IMR-90 (cell line): ENCODE measurements around the gene EXOC4. TPM values are rescaled to one million over a fixed set of nuclear protein-coding genes. Genes with fewer than 3 reads are reported as not detected.

Experiments
- ATAC-seq: fragments of 200-7000 bp; cut with Tn5 transposase; 2 replicates; pipeline ENCODE4 v1.9.1; 2020; ENCODE audit warnings: low read depth, mild to moderate bottlenecking, moderate library complexity
- BruUV-seq: library from RNA; stranded (reverse); fragments of 400-500 nt; replicated peaks from 2 replicates; lab custom pipeline; 2021; lab: Mats Ljungman, UMichigan
- CTCF ChIA-PET: fragments of 300-600 bp; formaldehyde crosslinking; extraction: SDS; loops from one replicate; lab custom pipeline; 2021; ENCODE audit warnings: antibody characterized with exemption; lab: Yijun Ruan, JAX
- POLR2A ChIA-PET: fragments of 300-600 bp; sonication (Branson Sonifier 250); formaldehyde crosslinking; loops from one replicate; lab custom pipeline; 2022; ENCODE audit warnings: antibody characterized with exemption; ENCODE audit not compliant: unreplicated experiment; lab: Charles Lee
- DNase-seq: peaks from one replicate; pipeline ENCODE4 v3.0.0; 2013
- H2AFZ ChIP-seq: replicated peaks from 2 replicates; pipeline ENCODE3; 2013; ENCODE audit warnings: low read length, mild to moderate bottlenecking; ENCODE audit not compliant: poor library complexity
- H2AK5ac ChIP-seq: 2 replicates; pipeline ENCODE4 v1.6.1; 2013; ENCODE audit warnings: low read depth, low read length, inconsistent platforms
- H2AK9ac ChIP-seq: replicated peaks from 2 replicates; pipeline ENCODE3; 2013; ENCODE audit warnings: mild to moderate bottlenecking, low read depth, low read length, moderate library complexity; ENCODE audit not compliant: poor library complexity
- H2BK120ac ChIP-seq: 2 replicates; pipeline ENCODE4 v1.6.1; 2013; ENCODE audit warnings: low read depth, low read length, inconsistent platforms
- H2BK15ac ChIP-seq: 3 replicates; pipeline ENCODE4 v1.6.1; 2013; ENCODE audit warnings: low read depth, low read length, inconsistent platforms
- H2BK20ac ChIP-seq: 2 replicates; pipeline ENCODE4 v1.6.1; 2013; ENCODE audit warnings: low read depth, mild to moderate bottlenecking, inconsistent platforms, low read length, moderate library complexity
- H2BK5ac ChIP-seq: 2 replicates; pipeline ENCODE4 v1.6.1; 2013; ENCODE audit warnings: mild to moderate bottlenecking, low read depth, low read length, inconsistent platforms; ENCODE audit not compliant: poor library complexity, severe bottlenecking
- H3K14ac ChIP-seq: replicated peaks from 2 replicates; pipeline ENCODE4 v1.6.1; 2013; ENCODE audit warnings: low read depth, low read length, inconsistent platforms
- H3K18ac ChIP-seq: 2 replicates; pipeline ENCODE4 v1.6.1; 2013; ENCODE audit warnings: low read depth, low read length, control low read depth
- H3K23ac ChIP-seq: 2 replicates; pipeline ENCODE4 v1.6.1; 2013; ENCODE audit warnings: low read depth, low read length, inconsistent platforms
- H3K27ac ChIP-seq: 2 replicates; pipeline ENCODE4 v1.5.1; 2013; ENCODE audit warnings: mild to moderate bottlenecking, control low read depth, low read length; ENCODE audit not compliant: insufficient read depth
- H3K27me3 ChIP-seq: 2 replicates; pipeline ENCODE4 v1.6.1; 2013; ENCODE audit warnings: low read length; ENCODE audit not compliant: control insufficient read depth, insufficient read depth
- H3K36me3 ChIP-seq: 2 replicates; pipeline ENCODE4 v1.6.1; 2013; ENCODE audit warnings: low read length, mixed read lengths; ENCODE audit not compliant: control insufficient read depth, insufficient read depth
- H3K4ac ChIP-seq: 2 replicates; pipeline ENCODE4 v1.6.1; 2013; ENCODE audit warnings: low read depth, low read length, inconsistent platforms
- H3K4me1 ChIP-seq: 2 replicates; pipeline ENCODE4 v1.6.1; 2013; ENCODE audit warnings: low read length, mixed read lengths; ENCODE audit not compliant: control insufficient read depth, insufficient read depth
- H3K4me2 ChIP-seq: 2 replicates; pipeline ENCODE4 v1.6.1; 2013; ENCODE audit warnings: low read depth, mild to moderate bottlenecking, control low read depth, low read length, moderate library complexity
- H3K4me3 ChIP-seq: 2 replicates; pipeline ENCODE4 v1.5.1; 2013; ENCODE audit warnings: low read depth, mild to moderate bottlenecking, control low read depth, low read length, moderate library complexity; ENCODE audit not compliant: insufficient read depth
- H3K56ac ChIP-seq: 2 replicates; pipeline ENCODE4 v1.6.1; 2013; ENCODE audit warnings: low read length, inconsistent platforms; ENCODE audit not compliant: insufficient read depth; ENCODE audit errors: extremely low read depth
- H3K79me1 ChIP-seq, 2 experiments: 2 replicates each; pipeline ENCODE4 v1.6.1; 2013; ENCODE audit warnings: low read length in 2 of 2, inconsistent platforms in 1 of 2, low read depth in 1 of 2
- H3K9ac ChIP-seq: 2 replicates; pipeline ENCODE4 v1.6.1; 2013; ENCODE audit warnings: low read depth, low read length, control low read depth
- H3K9me1 ChIP-seq: 2 replicates; pipeline ENCODE4 v1.6.1; 2013; ENCODE audit warnings: low read length, inconsistent platforms; ENCODE audit not compliant: insufficient read depth
- H3K9me3 ChIP-seq: 2 replicates; pipeline ENCODE4 v1.6.1; 2013; ENCODE audit warnings: low read length; ENCODE audit not compliant: control insufficient read depth, insufficient read depth
- H4K20me1 ChIP-seq: 2 replicates; pipeline ENCODE4 v1.6.1; 2013; ENCODE audit warnings: low read length, inconsistent platforms; ENCODE audit not compliant: insufficient read depth
- H4K5ac ChIP-seq: 2 replicates; pipeline ENCODE4 v1.6.1; 2013; ENCODE audit warnings: mild to moderate bottlenecking, low read depth, low read length, control low read depth
- H4K8ac ChIP-seq, 2 experiments: 2 replicates each; pipeline ENCODE4 v1.6.1; 2013; ENCODE audit warnings: low read depth in 2 of 2, low read length in 2 of 2, control low read depth in 1 of 2, inconsistent platforms in 1 of 2
- H4K91ac ChIP-seq: 2 replicates; pipeline ENCODE4 v1.6.1; 2013; ENCODE audit warnings: low read depth, low read length, inconsistent platforms; ENCODE audit not compliant: insufficient read depth
- BHLHE40 ChIP-seq: fragments of 150-350 bp; IDR thresholded peaks from 2 replicates; pipeline ENCODE4 v1.6.1; 2016; ENCODE audit warnings: mild to moderate bottlenecking, low read depth, low read length
- CEBPB ChIP-seq: IDR thresholded peaks from 2 replicates; pipeline ENCODE4 v1.6.1; 2012; ENCODE audit warnings: low read depth, low read length, improper control_type of control experiment
- CHD1 ChIP-seq: IDR thresholded peaks from 2 replicates; pipeline ENCODE4 v1.6.1; 2012; ENCODE audit warnings: low read depth, low read length, improper control_type of control experiment
- FOS ChIP-seq: fragments of 150-350 bp; IDR thresholded peaks from 2 replicates; pipeline ENCODE4 v1.6.1; 2016; ENCODE audit warnings: low read depth, low read length
- MAFK ChIP-seq: IDR thresholded peaks from 2 replicates; pipeline ENCODE4 v1.6.1; 2012; ENCODE audit warnings: low read depth, low read length, improper control_type of control experiment
- MAZ ChIP-seq: IDR thresholded peaks from 2 replicates; pipeline ENCODE4 v1.6.1; 2012; ENCODE audit warnings: low read depth, mild to moderate bottlenecking, low read length, improper control_type of control experiment, moderate library complexity, borderline replicate concordance
- MXI1 ChIP-seq: IDR thresholded peaks from 2 replicates; pipeline ENCODE4 v1.6.1; 2012; ENCODE audit warnings: low read depth, mild to moderate bottlenecking, low read length, moderate library complexity, borderline replicate concordance
- NFE2L2 ChIP-seq: fragments of 150-350 bp; IDR thresholded peaks from 2 replicates; pipeline ENCODE4 v1.6.1; 2016; ENCODE audit warnings: low read depth, mild to moderate bottlenecking, low read length
- POLR2A ChIP-seq: IDR thresholded peaks from 2 replicates; pipeline ENCODE4 v1.6.1; 2012; ENCODE audit warnings: mild to moderate bottlenecking, low read depth, low read length
- RAD21 ChIP-seq: IDR thresholded peaks from 2 replicates; pipeline ENCODE4 v1.6.1; 2012; ENCODE audit warnings: low read length, improper control_type of control experiment
- RCOR1 ChIP-seq: IDR thresholded peaks from 2 replicates; pipeline ENCODE4 v1.6.1; 2012; ENCODE audit warnings: mild to moderate bottlenecking, low read length, improper control_type of control experiment; ENCODE audit not compliant: insufficient replicate concordance
- RFX5 ChIP-seq: IDR thresholded peaks from 2 replicates; pipeline ENCODE4 v1.8.0; 2012; ENCODE audit warnings: low read depth, mild to moderate bottlenecking, low read length, moderate library complexity
- SMC3 ChIP-seq: fragments of 150-350 bp; IDR thresholded peaks from 2 replicates; pipeline ENCODE4 v1.6.1; 2016; ENCODE audit warnings: low read depth, mild to moderate bottlenecking, antibody characterized with exemption, low read length, moderate library complexity
- WGBS, 2 experiments: methylation state at CpG; one replicate each; pipeline versions ENCODE4 v1.1.5 to v1.1.7; 2013; ENCODE audit warnings: missing lambda C conversion rate in 2 of 2; ENCODE audit not compliant: insufficient read length in 1 of 2; ENCODE audit errors: extremely low coverage in 2 of 2; 5-methylcytosine and 5-hydroxymethylcytosine counted together
- dilution Hi-C: fragments of 300-500 bp; cut with HindIII; formaldehyde crosslinking; loops from one replicate; pipeline ENCODE4 v1.14.3; 2018; ENCODE audit warnings: low sequenced_read_pairs; ENCODE audit not compliant: unreplicated experiment
- in situ Hi-C: fragments of 300-500 bp; cut with MboI; formaldehyde crosslinking; loops from 3 replicates; pipeline ENCODE4 v1.14.3; 2019; ENCODE audit warnings: low sequenced_read_pairs, inconsistent platforms, mixed read lengths
- intact Hi-C: fragments of 100-400 bp; cut with micrococcal nuclease; formaldehyde crosslinking; loops from 2 replicates; pipeline ENCODE4 v1.10.0; 2022
- polyA plus RNA-seq, 3 experiments: library from polyadenylated mRNA; depleted of rRNA; stranded (reverse); fragments of >200 nt; gene quantifications; 2 replicates each; pipeline ENCODE4 v1.2.3, GENCODE V29; 2012; ENCODE audit warnings: low replicate concordance in 1 of 3
- total RNA-seq: library from RNA; depleted of rRNA; stranded (reverse); fragments of >200 nt; gene quantifications from 2 replicates; pipeline ENCODE4 v1.2.3, GENCODE V29; 2012
- TF ChIP-seq, protein P1 (sequence below): fragments of 150-350 bp; IDR thresholded peaks from 2 replicates; pipeline ENCODE4 v1.6.1; 2016; ENCODE audit warnings: low read depth, mild to moderate bottlenecking, low read length, moderate library complexity, borderline replicate concordance
- TF ChIP-seq, protein P2 (sequence below): conservative IDR thresholded peaks from 2 replicates; pipeline ENCODE4 v1.5.1; 2012; ENCODE audit warnings: mild to moderate bottlenecking, low read depth, low read length, improper control_type of control experiment
- TF ChIP-seq, protein P3 (sequence below): fragments of 150-350 bp; IDR thresholded peaks from 2 replicates; pipeline ENCODE4 v1.6.1; 2017; ENCODE audit warnings: mild to moderate bottlenecking, antibody characterized with exemption, low read length, low read depth

Gene EXOC4
- total and polyA plus RNA-seq, 2 of the 4 experiments (the other 2 are of a cell fraction), result 25.4 to 94.6 TPM

GRCh38 chr7:133437544-133437943 is 184.7 kb downstream of the EXOC4 start:
- Histone ChIP-seq H4K91ac (no peak overlapping the region), H2AK9ac (no peak overlapping the region), H3K27me3 (no peaks in the 10 kb centered on the region), H2BK20ac (no peak overlapping the region), H3K4me2 (no peak overlapping the region), H3K4ac (no peak overlapping the region), H2BK5ac (no peak overlapping the region), H3K4me1 (0 out of 2 replicates have a peak, but pooled peaks cover 2% of the 10 kb centered on the region), H3K9me3 (no peaks in the 10 kb centered on the region), H3K23ac (no peak overlapping the region), H3K27ac (no peak overlapping the region), H4K5ac (no peak overlapping the region), H2BK15ac (no peak overlapping the region), H3K18ac (no peak overlapping the region), H3K79me1 (peaks cover 8 to 12% of the 10 kb centered on the region in 2 experiments), H2AFZ (no peak overlapping the region), H3K4me3 (no peak overlapping the region), H3K9me1 (no peaks in the 10 kb centered on the region), H3K56ac (no peak overlapping the region), H2BK120ac (peak overlapping the region; percentile 50; the same call in 1 of the 2 replicates), H4K20me1 (no peaks in the 10 kb centered on the region), H4K8ac (no peak overlapping the region), H3K14ac (no peak overlapping the region), H3K9ac (no peak overlapping the region), H3K36me3 (no peaks in the 10 kb centered on the region), H2AK5ac (no peak overlapping the region)
- TF ChIP-seq RFX5, result no peak
- no peak for TF ChIP-seq RCOR1
- no peak for TF ChIP-seq MAFK
- TF ChIP-seq FOS, result no peak
- TF ChIP-seq SMC3, result no peak
- TF ChIP-seq, protein P1, sequence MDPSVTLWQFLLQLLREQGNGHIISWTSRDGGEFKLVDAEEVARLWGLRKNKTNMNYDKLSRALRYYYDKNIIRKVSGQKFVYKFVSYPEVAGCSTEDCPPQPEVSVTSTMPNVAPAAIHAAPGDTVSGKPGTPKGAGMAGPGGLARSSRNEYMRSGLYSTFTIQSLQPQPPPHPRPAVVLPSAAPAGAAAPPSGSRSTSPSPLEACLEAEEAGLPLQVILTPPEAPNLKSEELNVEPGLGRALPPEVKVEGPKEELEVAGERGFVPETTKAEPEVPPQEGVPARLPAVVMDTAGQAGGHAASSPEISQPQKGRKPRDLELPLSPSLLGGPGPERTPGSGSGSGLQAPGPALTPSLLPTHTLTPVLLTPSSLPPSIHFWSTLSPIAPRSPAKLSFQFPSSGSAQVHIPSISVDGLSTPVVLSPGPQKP, result no peak
- no peak for TF ChIP-seq CHD1
- TF ChIP-seq, protein P2, sequence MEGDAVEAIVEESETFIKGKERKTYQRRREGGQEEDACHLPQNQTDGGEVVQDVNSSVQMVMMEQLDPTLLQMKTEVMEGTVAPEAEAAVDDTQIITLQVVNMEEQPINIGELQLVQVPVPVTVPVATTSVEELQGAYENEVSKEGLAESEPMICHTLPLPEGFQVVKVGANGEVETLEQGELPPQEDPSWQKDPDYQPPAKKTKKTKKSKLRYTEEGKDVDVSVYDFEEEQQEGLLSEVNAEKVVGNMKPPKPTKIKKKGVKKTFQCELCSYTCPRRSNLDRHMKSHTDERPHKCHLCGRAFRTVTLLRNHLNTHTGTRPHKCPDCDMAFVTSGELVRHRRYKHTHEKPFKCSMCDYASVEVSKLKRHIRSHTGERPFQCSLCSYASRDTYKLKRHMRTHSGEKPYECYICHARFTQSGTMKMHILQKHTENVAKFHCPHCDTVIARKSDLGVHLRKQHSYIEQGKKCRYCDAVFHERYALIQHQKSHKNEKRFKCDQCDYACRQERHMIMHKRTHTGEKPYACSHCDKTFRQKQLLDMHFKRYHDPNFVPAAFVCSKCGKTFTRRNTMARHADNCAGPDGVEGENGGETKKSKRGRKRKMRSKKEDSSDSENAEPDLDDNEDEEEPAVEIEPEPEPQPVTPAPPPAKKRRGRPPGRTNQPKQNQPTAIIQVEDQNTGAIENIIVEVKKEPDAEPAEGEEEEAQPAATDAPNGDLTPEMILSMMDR, result no peak
- TF ChIP-seq MXI1, result no peak
- TF ChIP-seq, protein P3, sequence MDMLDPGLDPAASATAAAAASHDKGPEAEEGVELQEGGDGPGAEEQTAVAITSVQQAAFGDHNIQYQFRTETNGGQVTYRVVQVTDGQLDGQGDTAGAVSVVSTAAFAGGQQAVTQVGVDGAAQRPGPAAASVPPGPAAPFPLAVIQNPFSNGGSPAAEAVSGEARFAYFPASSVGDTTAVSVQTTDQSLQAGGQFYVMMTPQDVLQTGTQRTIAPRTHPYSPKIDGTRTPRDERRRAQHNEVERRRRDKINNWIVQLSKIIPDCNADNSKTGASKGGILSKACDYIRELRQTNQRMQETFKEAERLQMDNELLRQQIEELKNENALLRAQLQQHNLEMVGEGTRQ, result no peak
- no peak for TF ChIP-seq RAD21
- no peak for TF ChIP-seq CEBPB
- no peak for TF ChIP-seq NFE2L2
- TF ChIP-seq BHLHE40, result no peak
- no peak for TF ChIP-seq MAZ
- no peak for TF ChIP-seq POLR2A
- in situ Hi-C loops (loop anchor here (25.0 kb wide), 2 partner anchors 725 to 1125 kb away; no protein-coding TSS in a partner anchor), intact Hi-C loops (loop anchor here (10.0 kb wide), 2 partner anchors 353 to 383 kb away; partner anchors contain the start of gene CHCHD3), dilution Hi-C loops (no loop called here)
- ATAC-seq (no peak), DNase-seq (no peak)
- no TSS peak for BruUV-seq
- no CpG with 5 or more reads among the region's 4 CpGs for WGBS, 2 experiments
- CTCF ChIA-PET, result no interaction called here
- POLR2A ChIA-PET, result no interaction called here
